ENCODE measurements around the gene GPD1. TPM values are rescaled to one million over a fixed set of nuclear protein-coding genes. Genes with fewer than 3 reads are reported as not detected.
A peak's percentile ranks its signal among the peaks of the same experiment; 100 is the strongest.

Gene GPD1
- total and polyA plus RNA-seq, 9 of the 15 experiments (the other 6 are each of a cell fraction or from before 2014, with no cell fraction given) = 0.13 to 1.00 (median 0.55) TPM

DNA sequence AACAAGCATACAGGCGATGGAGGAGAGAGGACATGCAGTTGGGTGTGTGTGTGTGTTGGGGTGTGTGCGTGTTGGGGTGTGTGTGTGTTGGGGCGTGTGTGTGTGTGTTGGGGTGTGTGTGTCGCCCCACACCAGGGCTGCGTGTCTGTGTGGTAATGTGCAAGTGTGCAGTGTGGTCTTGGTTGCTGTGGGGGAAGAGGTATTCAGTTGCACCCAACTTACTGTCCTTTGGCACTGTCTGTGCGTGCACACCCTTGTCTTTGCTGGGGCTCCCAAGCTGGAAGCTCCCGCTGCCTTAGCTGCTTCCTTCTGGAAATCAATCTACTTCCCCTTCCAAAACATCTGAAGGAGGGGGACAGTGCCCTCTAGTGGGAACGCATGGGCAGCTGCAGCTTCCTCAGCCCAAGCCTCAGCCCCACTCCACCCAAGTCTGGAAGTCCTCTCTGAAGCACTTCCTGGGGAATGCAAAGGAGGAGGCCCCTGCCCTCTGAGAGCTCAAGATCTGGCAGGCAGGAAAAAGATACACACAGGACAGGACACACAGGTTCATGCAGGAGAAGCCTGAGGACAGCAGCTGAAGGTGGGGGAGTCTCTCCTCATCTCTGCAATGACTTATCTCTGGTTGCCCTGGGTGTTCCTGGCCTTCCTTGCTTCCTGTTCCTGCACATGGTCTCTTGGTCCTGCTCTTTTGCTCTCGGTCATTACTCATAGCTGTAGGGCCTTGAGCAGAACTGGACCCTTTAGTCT lies 33.3 kb upstream of the GPD1 start (continued):
- TF ChIP-seq, protein P1, sequence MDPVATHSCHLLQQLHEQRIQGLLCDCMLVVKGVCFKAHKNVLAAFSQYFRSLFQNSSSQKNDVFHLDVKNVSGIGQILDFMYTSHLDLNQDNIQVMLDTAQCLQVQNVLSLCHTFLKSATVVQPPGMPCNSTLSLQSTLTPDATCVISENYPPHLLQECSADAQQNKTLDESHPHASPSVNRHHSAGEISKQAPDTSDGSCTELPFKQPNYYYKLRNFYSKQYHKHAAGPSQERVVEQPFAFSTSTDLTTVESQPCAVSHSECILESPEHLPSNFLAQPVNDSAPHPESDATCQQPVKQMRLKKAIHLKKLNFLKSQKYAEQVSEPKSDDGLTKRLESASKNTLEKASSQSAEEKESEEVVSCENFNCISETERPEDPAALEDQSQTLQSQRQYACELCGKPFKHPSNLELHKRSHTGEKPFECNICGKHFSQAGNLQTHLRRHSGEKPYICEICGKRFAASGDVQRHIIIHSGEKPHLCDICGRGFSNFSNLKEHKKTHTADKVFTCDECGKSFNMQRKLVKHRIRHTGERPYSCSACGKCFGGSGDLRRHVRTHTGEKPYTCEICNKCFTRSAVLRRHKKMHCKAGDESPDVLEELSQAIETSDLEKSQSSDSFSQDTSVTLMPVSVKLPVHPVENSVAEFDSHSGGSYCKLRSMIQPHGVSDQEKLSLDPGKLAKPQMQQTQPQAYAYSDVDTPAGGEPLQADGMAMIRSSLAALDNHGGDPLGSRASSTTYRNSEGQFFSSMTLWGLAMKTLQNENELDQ (CRISPR knock-in tag; IDR thresholded peaks at IDR 0.05; ENCODE audit: borderline replicate concordance) = no peak
- TF ChIP-seq TCFL5 (CRISPR knock-in tag; conservative IDR thresholded peaks at IDR 0.05) (no peak), SREBF1 (IDR thresholded peaks at IDR 0.05; ENCODE audit: borderline replicate concordance, low read depth, low read length) (no peak), HMG20B (CRISPR knock-in tag; IDR thresholded peaks at IDR 0.05) (no peak), DMBX1 (CRISPR knock-in tag; IDR thresholded peaks at IDR 0.05; ENCODE audit: borderline replicate concordance) (no peak), ZNF232 (CRISPR knock-in tag; IDR thresholded peaks at IDR 0.05) (no peak), ZNF668 (CRISPR knock-in tag; IDR thresholded peaks at IDR 0.05) (no peak), ZNF124 (CRISPR knock-in tag; IDR thresholded peaks at IDR 0.05) (no peak), IFI16 (CRISPR knock-in tag; IDR thresholded peaks at IDR 0.05) (no peak), CBX2 (IDR thresholded peaks at IDR 0.05; ENCODE audit: insufficient read depth, low read length, poor library complexity, severe bottlenecking) (no peak), RBM17 (IDR thresholded peaks at IDR 0.05; ENCODE audit: borderline replicate concordance, low read depth, low read length) (no peak), SP1 (CRISPR knock-in tag; IDR thresholded peaks at IDR 0.05) (peak; percentile 51; the same call in 1 of the 2 replicates)
- TF ChIP-seq, protein P2, sequence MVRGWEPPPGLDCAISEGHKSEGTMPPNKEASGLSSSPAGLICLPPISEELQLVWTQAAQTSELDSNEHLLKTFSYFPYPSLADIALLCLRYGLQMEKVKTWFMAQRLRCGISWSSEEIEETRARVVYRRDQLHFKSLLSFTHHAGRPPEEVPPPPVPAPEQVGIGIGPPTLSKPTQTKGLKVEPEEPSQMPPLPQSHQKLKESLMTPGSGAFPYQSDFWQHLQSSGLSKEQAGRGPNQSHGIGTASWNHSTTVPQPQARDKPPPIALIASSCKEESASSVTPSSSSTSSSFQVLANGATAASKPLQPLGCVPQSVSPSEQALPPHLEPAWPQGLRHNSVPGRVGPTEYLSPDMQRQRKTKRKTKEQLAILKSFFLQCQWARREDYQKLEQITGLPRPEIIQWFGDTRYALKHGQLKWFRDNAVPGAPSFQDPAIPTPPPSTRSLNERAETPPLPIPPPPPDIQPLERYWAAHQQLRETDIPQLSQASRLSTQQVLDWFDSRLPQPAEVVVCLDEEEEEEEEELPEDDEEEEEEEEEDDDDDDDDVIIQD (CRISPR knock-in tag; IDR thresholded peaks at IDR 0.05) = no peak
- TF ChIP-seq, protein P3, sequence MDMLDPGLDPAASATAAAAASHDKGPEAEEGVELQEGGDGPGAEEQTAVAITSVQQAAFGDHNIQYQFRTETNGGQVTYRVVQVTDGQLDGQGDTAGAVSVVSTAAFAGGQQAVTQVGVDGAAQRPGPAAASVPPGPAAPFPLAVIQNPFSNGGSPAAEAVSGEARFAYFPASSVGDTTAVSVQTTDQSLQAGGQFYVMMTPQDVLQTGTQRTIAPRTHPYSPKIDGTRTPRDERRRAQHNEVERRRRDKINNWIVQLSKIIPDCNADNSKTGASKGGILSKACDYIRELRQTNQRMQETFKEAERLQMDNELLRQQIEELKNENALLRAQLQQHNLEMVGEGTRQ (CRISPR knock-in tag; IDR thresholded peaks at IDR 0.05) = no peak
- TF ChIP-seq, protein P4, sequence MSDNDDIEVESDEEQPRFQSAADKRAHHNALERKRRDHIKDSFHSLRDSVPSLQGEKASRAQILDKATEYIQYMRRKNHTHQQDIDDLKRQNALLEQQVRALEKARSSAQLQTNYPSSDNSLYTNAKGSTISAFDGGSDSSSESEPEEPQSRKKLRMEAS (CRISPR knock-in tag; IDR thresholded peaks at IDR 0.05) = peak; percentile 50; the same call in 1 of the 2 replicates
- TF ChIP-seq, protein P5, sequence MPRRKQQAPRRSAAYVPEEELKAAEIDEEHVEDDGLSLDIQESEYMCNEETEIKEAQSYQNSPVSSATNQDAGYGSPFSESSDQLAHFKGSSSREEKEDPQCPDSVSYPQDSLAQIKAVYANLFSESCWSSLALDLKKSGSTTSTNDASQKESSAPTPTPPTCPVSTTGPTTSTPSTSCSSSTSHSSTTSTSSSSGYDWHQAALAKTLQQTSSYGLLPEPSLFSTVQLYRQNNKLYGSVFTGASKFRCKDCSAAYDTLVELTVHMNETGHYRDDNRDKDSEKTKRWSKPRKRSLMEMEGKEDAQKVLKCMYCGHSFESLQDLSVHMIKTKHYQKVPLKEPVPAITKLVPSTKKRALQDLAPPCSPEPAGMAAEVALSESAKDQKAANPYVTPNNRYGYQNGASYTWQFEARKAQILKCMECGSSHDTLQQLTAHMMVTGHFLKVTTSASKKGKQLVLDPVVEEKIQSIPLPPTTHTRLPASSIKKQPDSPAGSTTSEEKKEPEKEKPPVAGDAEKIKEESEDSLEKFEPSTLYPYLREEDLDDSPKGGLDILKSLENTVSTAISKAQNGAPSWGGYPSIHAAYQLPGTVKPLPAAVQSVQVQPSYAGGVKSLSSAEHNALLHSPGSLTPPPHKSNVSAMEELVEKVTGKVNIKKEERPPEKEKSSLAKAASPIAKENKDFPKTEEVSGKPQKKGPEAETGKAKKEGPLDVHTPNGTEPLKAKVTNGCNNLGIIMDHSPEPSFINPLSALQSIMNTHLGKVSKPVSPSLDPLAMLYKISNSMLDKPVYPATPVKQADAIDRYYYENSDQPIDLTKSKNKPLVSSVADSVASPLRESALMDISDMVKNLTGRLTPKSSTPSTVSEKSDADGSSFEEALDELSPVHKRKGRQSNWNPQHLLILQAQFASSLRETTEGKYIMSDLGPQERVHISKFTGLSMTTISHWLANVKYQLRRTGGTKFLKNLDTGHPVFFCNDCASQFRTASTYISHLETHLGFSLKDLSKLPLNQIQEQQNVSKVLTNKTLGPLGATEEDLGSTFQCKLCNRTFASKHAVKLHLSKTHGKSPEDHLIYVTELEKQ (CRISPR knock-in tag; IDR thresholded peaks at IDR 0.05) = no peak
- TF ChIP-seq, protein P6, sequence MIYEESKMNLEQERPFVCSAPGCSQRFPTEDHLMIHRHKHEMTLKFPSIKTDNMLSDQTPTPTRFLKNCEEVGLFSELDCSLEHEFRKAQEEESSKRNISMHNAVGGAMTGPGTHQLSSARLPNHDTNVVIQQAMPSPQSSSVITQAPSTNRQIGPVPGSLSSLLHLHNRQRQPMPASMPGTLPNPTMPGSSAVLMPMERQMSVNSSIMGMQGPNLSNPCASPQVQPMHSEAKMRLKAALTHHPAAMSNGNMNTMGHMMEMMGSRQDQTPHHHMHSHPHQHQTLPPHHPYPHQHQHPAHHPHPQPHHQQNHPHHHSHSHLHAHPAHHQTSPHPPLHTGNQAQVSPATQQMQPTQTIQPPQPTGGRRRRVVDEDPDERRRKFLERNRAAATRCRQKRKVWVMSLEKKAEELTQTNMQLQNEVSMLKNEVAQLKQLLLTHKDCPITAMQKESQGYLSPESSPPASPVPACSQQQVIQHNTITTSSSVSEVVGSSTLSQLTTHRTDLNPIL (CRISPR knock-in tag; IDR thresholded peaks at IDR 0.05) = no peak
